GM15510 (cell line): ENCODE data around the gene ATP9B.

ENCODE experiments used
- POLR2A ChIP-seq: IDR thresholded peaks from 3 replicates; pipeline ENCODE4 v1.6.1; 2011; ENCODE audit warnings: borderline replicate concordance; ENCODE audit not compliant: insufficient read length; ENCODE audit errors: extremely low read depth

The ATP9B gene

DNA sequence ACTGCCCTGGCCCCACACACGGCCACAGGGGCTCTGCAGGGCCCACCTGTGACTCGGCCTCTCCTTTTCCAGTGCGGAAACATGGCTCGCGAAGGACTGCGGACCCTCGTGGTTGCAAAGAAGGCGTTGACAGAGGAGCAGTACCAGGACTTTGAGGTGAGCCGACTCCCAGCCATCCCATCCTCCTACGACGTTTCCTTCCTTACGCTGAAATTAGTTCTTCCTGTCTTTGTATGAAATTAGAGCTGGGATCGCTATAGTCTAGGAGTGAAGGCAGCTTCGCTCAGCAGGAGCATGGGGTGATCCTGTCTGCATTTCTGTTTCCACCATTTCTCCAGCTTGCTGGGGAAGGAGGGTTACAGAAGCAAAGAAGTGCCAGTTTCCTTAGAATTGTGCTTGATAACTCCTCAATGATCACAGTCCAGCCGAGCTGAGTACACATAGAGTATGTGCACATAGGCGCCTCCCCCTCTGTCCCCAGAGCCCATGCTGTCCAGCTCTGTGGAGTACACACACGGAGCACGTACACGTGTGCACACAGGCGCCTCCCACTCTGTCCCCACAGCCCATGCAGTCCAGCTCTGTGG is 267.5 kb downstream of the ATP9B start:
- no peak for TF ChIP-seq POLR2A

DNA sequence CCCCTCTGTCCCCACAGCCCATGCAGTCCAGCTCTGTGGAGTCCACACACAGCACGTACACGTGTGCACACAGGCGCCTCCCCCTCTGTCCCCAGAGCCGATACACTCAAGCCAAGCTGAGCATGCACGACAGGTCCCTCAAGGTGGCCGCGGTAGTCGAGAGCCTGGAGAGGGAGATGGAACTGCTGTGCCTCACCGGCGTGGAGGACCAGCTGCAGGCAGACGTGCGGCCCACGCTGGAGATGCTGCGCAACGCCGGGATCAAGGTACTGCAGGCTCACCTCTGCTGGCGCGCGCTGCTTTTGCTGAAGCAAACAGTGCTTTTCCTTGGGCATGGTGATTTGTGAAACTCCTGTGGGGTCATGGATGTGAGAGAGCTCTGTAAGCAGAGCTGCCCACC is 268.0 kb downstream of the ATP9B start:
- TF ChIP-seq POLR2A: no peak

DNA sequence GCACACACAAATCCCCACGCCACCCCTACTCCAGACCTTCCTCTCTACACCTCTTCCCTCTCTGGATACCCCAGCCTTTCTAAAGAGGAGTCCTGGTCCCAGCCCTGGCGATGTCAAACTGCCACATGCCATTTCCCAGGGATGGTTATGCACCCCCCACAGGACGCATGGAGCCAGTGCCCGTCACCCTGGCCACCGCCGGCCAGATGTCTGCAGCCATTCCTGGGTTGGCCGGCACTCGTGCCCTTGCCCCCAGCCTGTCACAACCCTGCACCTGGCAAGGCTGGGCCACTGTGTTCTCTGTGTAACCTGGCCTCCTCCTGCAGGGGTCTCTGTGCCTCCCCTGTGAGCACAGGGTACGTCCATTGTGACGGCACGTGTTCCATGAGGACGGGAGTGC is 268.4 kb downstream of the ATP9B start:
- no peak for TF ChIP-seq POLR2A

DNA sequence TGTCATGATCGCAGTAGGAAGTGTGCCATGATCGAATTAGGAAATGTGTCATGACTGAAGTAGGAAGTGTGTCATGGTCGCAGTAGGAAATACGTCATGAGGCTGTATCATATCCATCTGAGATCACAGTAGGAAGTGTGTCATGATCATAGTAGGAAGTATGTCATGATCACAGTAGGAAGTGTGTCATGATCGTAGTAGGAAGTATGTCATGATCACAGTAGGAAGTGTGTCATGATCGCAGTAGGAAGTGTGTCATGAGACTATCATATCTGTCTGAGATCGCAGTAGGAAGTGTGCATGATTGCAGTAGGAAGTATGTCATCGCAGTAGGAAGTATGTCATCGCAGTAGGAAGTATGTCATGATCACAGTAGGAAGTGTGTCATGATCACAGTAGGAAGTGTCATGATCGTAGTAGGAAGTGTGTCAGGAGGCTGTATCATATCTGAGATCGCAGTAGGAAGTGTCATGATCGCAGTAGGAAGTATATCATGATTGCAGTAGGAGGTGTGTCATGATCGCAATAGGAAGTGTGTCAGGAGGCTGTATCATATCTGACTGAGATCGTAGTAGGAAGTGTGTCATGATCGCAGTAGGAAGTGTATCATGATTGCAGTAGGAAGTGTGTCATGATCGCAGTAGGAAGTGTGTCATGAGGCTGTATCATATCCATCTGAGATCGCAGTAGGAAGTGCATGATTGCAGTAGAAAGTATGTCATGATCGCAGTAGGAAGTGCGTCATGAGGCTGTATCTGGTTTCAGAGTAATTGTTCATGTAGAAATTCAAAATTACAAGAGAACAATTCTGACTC is 270.1 kb downstream of the ATP9B start:
- no peak for TF ChIP-seq POLR2A

GRCh38 chr18:79343567-79344207 is 274.5 kb downstream of the ATP9B start:
- no peak for TF ChIP-seq POLR2A

DNA sequence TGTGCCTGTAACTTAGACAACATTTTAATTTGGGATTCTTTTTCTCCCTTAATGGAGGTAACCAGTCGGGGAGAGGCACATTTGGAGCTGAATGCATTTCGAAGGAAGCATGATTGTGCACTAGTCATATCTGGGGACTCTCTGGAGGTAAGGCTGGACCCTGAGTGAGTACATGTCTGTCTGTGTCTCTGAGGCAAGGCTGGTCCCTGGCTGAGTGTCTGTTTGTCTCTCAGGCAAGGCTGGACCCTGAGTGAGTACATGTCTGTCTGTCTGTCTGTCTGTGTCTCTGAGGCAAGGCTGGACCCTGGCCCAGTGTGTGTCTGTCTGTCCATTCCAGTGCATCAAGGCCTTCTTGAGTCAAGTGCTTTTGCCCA is 275.0 kb downstream of the ATP9B start:
- no peak for TF ChIP-seq POLR2A

DNA sequence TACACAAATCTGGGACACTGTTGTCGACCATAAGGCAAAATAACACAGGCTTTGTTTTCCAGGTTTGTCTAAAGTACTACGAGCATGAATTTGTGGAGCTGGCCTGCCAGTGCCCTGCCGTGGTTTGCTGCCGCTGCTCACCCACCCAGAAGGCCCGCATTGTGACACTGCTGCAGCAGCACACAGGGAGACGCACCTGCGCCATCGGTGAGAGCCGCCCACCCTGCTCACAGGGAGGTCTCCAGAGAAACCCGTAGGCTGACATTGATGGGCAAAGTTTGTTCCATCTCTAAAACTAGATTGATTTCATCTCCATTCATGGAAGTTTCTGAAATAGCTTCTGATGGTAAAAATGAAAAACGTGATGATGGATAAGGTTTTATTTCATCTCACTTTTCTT is 276.2 kb downstream of the ATP9B start:
- TF ChIP-seq POLR2A: no peak

- no peak for TF ChIP-seq POLR2A
These were observed 276.8 kb downstream of the ATP9B start for GRCh38 chr18:79345981-79346380.

DNA sequence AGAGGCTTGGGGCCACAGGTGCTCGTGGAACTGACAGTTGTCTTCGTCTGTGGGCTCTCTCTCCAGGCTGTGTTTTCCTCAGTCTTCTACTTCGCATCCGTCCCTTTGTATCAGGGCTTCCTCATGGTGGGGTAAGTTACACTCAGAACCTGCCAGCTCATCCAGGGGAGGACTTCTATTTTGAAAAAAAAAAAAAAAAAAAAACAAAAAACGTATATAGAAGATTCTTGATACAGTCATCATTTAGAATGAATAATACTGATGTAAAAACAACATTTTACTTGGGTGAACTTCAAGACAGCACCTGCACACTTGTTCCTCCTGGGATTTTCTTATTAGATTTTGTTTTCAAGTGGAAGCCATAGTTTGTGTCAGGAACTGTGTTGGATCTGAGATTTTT is 278.9 kb downstream of the ATP9B start:
- no peak for TF ChIP-seq POLR2A

DNA sequence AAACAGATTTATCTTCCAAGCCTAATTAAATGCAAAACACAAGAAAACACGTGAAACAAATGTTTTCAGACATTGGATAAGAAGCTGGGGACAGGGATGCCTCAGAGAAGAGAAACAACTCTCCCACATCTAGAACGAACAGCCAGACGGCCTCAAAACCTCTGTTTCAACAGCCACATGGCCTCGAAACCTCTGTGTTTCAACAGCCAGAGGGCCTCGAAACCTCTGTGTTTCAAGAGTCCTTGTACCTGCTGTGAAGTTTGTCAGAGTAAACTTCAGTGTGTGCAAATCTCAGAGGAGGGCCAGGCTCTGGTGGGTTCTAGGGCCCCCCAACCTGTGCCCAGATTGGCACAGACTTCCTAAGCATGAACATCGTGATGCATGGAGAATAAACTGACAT is 283.2 kb downstream of the ATP9B start:
- no peak for TF ChIP-seq POLR2A

DNA sequence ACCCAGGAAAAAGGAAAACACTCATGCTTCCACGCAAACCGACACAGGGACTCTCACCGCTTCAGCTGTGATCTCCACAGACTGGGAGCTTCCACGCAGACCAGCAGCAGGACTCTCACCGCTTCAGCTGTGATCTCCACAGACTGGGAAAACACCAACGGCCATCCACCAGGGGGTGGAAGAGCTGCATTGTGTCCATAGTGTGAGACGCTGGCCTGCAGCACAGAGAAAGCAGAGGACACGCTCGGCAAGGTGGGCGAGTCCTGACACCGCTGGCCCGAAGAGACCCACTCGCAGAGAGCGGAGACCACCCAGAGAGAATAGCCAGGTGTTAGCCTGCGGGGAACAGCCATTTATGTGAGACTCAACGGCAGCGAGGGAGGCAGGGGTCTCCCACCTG is 284.1 kb downstream of the ATP9B start:
- no peak for TF ChIP-seq POLR2A

DNA sequence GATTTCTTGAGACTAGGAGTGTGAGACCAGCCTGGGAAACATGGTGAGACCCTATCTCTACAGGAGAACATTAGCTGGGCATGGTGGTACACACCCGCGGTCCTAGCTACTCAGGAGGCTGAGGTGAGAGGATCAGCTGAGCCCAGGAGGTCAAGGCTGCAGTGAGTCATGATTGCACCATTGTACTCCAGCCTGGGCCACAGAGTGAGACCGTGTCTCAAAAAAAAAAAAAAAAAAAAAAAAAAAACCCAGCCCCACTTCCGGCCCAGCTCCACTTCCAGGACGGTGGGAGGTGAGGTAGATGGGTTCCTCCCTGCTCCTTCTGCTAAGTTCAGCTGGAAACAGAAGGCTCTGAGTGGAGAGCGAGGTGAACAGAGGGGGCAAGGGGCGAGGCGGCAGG is 285.2 kb downstream of the ATP9B start:
- no peak for TF ChIP-seq POLR2A

DNA sequence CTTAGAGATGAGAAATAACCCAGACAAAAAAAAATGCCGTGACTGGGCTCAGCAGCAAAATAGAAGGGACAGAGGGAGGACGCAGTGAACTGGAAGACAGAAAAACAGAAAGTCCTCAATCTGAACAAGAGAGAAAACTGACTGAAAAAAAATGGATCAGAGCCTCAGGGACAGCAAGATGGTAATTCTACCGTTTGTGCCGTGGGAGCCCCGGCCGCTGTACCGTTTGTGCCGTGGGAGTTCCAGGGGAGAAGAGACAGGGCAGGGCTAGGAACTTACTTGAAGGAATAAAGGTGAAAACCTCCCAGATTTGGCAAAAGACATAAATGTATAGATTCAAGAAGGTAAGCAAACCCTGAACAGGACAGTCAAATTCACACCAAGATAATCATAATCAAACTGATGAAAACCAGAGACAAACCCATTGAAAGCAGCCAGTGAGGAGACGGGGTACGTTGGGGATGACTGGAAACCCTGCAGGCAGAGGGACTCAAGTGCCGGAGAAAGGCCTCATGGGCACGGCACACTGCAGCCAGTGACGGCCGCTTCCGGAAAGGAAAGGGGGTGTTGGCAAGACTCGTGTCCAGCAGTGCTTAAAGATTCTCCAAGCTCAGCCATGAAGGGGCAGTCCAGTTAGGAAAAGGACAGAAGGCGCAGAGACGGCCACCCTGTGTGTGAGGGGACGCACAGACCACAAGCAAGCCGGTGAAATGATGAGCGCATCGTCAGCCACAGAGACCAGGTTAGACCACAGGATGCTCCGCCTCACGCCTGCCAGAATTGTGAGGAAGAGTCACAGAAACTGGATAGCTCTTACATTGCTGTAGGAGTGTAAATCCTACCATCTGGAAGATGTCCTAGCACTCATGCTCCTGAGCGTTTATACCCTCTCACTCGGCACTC is 286.5 kb downstream of the ATP9B start:
- no peak for TF ChIP-seq POLR2A

DNA sequence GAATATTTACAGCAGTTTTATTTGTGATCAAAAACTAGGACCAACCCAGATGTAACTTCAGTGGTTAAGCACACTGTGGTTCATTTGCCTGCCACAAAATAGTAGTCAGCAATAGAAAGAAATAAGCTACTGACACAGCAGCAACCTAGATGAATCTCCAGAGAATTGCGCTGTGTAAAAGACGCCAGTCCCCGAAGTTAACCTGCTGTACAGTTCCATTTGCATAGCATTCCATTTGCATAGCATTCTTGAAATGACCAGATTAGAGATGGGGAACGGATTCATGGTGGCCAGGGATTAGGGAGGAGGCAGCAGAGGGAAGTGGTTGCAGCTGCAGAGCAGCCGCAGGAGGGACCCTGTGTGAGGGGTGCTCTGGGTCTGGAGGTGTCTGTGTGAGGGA is 287.2 kb downstream of the ATP9B start:
- TF ChIP-seq POLR2A: no peak

DNA sequence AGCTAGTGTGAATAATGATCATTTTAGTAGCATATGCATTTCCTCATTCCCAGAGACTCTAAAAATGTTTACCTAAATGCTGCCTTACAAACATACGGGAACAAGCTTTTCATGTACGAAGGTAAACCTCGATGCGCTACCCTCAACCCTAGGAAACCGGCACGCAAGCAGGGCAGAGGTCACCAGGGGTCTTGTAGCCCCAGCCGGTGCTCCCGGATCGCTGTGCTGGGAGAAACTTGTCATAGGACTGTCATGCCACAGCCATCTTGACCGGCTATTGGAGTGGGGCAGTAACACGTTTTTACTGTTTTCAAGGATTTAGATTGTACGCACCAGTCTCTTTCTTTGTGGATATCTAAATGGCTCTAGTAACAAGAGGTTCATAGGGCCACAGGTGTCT is 291.7 kb downstream of the ATP9B start:
- TF ChIP-seq POLR2A: no peak
